ENCODE results near the gene ATOH8. TPM values are rescaled to one million over a fixed set of nuclear protein-coding genes. Genes with fewer than 3 reads are reported as not detected.
A peak's percentile ranks its signal among the peaks of the same experiment; 100 is the strongest.

Gene ATOH8
- polyA plus RNA-seq, 1 experiment: 2.8 TPM

DNA sequence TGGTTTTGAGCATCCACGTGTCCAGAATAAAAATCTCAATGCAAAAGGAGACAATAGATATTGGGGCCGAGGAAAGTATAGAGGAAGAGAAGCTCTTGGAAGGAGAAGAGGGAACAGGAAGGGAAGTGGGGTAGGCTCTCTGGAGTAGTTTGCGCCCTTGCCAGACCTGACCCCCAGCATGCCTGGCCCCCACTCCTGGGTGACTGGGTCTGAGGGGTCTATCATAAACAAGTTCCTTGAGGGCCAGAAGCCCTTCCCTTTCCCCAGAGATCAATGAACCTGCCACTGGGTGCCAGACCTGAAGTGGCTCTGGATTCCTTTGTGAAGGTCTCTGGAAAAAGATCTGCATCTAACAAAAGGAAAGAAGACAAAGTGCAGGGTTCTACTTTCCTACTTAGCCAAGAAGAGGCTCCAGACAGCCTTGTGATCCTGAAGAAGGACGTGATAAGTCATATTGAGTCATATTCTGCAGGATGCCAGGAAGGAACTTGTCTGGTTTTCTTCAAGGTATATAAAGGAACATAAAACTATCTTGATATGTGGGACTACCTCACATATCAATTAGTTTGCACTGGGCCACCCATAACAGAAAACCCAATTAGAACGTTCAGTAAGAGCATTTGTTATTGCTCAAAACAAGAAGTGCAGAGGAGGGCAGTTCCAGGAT is 18.7 kb upstream of the ATOH8 start:
- ChIA-PET POLR2A (interaction anchor here (0.8 kb wide), 1 partner anchor 37 kb away, joined by 3 read pairs; no protein-coding TSS in a partner anchor), CTCF (interaction anchor here (0.7 to 1.3 kb wide), 3 partner anchors 15 to 78 kb away, joined by 3 to 5 read pairs (median 4); no protein-coding TSS in a partner anchor)
- Histone ChIP-seq H3K27me3 (ENCODE audit: control insufficient read depth, insufficient read depth, low read length) (no peaks in the 10 kb centered on the region), H3K9me3 (ENCODE audit: control insufficient read depth, insufficient read depth, low read length) (no peaks in the 10 kb centered on the region), H3K4me3 (ENCODE audit: low read depth, low read length) (no peak overlapping the region), H3K27ac (ENCODE audit: low read depth, low read length) (no peak overlapping the region)
- DNase-seq (ENCODE audit: low read depth, low spot score): no peak
- TF ChIP-seq, protein P1, sequence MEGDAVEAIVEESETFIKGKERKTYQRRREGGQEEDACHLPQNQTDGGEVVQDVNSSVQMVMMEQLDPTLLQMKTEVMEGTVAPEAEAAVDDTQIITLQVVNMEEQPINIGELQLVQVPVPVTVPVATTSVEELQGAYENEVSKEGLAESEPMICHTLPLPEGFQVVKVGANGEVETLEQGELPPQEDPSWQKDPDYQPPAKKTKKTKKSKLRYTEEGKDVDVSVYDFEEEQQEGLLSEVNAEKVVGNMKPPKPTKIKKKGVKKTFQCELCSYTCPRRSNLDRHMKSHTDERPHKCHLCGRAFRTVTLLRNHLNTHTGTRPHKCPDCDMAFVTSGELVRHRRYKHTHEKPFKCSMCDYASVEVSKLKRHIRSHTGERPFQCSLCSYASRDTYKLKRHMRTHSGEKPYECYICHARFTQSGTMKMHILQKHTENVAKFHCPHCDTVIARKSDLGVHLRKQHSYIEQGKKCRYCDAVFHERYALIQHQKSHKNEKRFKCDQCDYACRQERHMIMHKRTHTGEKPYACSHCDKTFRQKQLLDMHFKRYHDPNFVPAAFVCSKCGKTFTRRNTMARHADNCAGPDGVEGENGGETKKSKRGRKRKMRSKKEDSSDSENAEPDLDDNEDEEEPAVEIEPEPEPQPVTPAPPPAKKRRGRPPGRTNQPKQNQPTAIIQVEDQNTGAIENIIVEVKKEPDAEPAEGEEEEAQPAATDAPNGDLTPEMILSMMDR (IDR thresholded peaks at IDR 0.05; ENCODE audit: low read depth, low read length): no peak

DNA sequence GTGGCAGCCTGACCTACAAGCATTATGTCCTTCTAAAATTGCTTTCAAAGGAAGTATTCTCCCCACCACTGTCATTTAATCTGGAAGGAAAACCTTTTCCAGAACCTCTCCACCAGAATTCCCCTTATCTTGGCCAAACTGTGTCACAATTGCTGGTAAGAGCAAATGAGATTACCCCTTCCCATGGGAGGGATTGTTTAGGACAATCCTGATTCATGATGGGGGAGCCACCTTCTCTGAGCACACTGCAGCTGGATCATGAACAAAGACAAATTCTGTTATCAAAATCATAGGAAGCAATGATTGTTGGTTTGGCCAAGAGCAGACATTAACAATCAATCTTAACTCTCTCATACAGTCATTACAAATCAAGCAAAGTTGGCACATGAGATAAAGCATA is 18.1 kb upstream of the ATOH8 start:
- TF ChIP-seq, protein P1 (IDR thresholded peaks at IDR 0.05; ENCODE audit: low read depth, low read length): no peak
- Histone ChIP-seq H3K27ac (ENCODE audit: low read depth, low read length) (no peak overlapping the region), H3K27me3 (ENCODE audit: control insufficient read depth, insufficient read depth, low read length) (no peaks in the 10 kb centered on the region), H3K4me3 (ENCODE audit: low read depth, low read length) (no peak overlapping the region), H3K9me3 (ENCODE audit: control insufficient read depth, insufficient read depth, low read length) (no peaks in the 10 kb centered on the region)
- DNase-seq (ENCODE audit: low read depth, low spot score): no peak
- CTCF ChIA-PET: interaction anchor here (0.7 to 1.6 kb wide), 5 partner anchors 14 to 92 kb away, joined by 3 to 8 read pairs (median 5); no protein-coding TSS in a partner anchor
- POLR2A ChIA-PET: interaction anchor here (0.6 kb wide), 1 partner anchor 291 kb away, joined by 6 read pairs; no protein-coding TSS in a partner anchor

DNA sequence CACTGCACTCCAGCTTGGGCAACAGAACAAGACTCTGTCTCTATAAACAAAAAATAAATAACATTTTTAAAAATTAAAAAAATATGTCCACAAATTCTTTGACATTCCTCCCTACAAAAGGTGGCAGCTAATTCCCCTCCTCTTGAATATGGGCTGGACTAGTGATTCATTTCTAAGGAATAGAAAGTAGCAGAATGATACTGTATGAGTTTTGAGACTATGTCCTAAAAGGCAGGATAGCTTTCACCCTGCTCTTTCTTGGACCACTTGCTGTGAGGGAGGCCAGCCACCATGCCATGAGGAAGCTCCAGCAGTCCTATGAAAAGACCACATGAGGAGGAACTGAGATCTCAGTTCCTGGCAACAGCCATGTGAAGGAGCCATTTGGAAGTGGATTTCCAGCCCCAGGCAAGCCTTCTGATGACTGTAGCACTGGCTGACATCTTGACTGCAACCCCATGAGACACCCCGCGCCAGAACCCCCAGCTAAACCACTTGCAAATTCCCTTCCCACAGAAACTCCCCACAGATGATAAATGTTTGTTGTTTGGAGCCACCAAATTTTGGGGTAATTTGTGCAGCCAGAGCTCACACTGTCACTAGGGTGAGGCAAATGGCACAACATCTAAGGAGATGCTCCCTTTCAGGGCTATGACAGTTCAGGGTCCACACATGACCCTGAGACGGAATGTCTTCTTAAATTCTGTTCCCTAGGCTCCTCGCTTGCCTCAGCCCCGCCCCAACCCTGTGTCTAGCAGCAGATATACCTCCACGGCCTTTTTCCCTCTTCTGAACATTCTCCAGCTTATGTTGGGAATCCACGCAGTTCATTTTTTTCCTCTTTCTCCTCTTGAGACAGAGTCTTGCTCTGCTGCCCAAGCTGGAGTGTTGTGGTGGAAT is 17.1 kb upstream of the ATOH8 start:
- TF ChIP-seq, protein P1 (IDR thresholded peaks at IDR 0.05; ENCODE audit: low read depth, low read length): no peak

DNA sequence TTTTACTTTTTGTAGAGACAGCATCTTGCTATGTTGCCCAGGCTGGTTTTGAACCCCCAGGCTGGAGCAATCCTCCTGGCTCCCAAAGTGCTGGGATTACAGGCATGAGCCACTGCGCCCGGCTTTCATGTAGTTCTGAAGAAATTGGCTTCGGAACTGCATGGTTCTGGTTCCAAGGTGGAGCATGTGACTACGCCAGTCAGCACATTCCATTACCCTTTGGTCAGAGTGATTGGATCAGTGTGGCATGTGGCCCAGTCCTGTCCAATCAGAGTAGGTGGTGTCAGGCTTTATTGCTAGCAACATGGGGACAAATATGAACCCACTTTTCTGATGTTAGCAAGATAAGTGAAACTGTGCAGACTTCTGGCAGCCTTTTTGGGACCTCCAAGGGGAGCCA is 16.3 kb upstream of the ATOH8 start:
- peak; percentile 61 for DNase-seq (ENCODE audit: low read depth, low spot score)
- no peak overlapping the region for H3K4me3 ChIP-seq (ENCODE audit: low read depth, low read length)
- peak overlapping the region; percentile 25 for H3K27ac ChIP-seq (ENCODE audit: low read depth, low read length)
- CTCF ChIA-PET: interaction anchor here (1.3 to 1.8 kb wide), 5 partner anchors 9 to 343 kb away, joined by 3 to 9 read pairs (median 4); no protein-coding TSS in a partner anchor
- no peaks in the 10 kb centered on the region for H3K27me3 ChIP-seq (ENCODE audit: control insufficient read depth, insufficient read depth, low read length)
- POLR2A ChIA-PET: interaction anchor here (2.7 kb wide), 1 partner anchor 35 kb away, joined by 10 read pairs; no protein-coding TSS in a partner anchor
- no peaks in the 10 kb centered on the region for H3K9me3 ChIP-seq (ENCODE audit: control insufficient read depth, insufficient read depth, low read length)
- TF ChIP-seq, protein P1 (IDR thresholded peaks at IDR 0.05; ENCODE audit: low read depth, low read length): no peak

More for the DNA sequence above, 17.1 kb upstream of the ATOH8 start:
- ChIA-PET POLR2A (interaction anchor here (0.7 to 2.7 kb wide), 3 partner anchors 36 to 82 kb away, joined by 3 to 10 read pairs (median 4); no protein-coding TSS in a partner anchor), CTCF (interaction anchor here (1.2 to 1.8 kb wide), 8 partner anchors 8 to 343 kb away, joined by 3 to 9 read pairs (median 4); no protein-coding TSS in a partner anchor)
- Histone ChIP-seq H3K27me3 (ENCODE audit: control insufficient read depth, insufficient read depth, low read length) (no peaks in the 10 kb centered on the region), H3K27ac (ENCODE audit: low read depth, low read length) (no peak overlapping the region), H3K4me3 (ENCODE audit: low read depth, low read length) (no peak overlapping the region), H3K9me3 (ENCODE audit: control insufficient read depth, insufficient read depth, low read length) (no peaks in the 10 kb centered on the region)
- DNase-seq (ENCODE audit: low read depth, low spot score): no peak
